Sigmoid colon (tissue), 4 donors: Measurements from ENCODE around the gene ZNF202.

Source experiments
- EP300 ChIP-seq, 4 donors: sonication (generic); formaldehyde crosslinking; IDR thresholded peaks; one replicate each; pipeline ENCODE4 v1.6.1; 2017; ENCODE audit warnings: antibody characterized with exemption in 4 of 4
- POLR2A ChIP-seq, 2 donors: fragments of 450-650 bp; IDR thresholded peaks; one replicate each; pipeline ENCODE4 v1.6.1; 2016; ENCODE audit warnings: antibody characterized with exemption in 2 of 2, mild to moderate bottlenecking in 2 of 2, moderate library complexity in 2 of 2
- POLR2AphosphoS5 ChIP-seq, 4 donors: sonication (generic); formaldehyde crosslinking; IDR thresholded peaks; one replicate each; pipeline ENCODE4 v1.6.1; 2017; ENCODE audit warnings: antibody characterized with exemption in 4 of 4
- TF ChIP-seq, protein P1 (sequence below), 4 experiments: fragments of 450-650 bp in 3 of 4; fragments of 200-600 bp in 1 of 4; IDR thresholded peaks; one replicate each; pipeline ENCODE4 v1.5.1; 2016 to 2019; ENCODE audit warnings: antibody characterized with exemption in 4 of 4, mild to moderate bottlenecking in 3 of 4, moderate library complexity in 2 of 4

DNA sequence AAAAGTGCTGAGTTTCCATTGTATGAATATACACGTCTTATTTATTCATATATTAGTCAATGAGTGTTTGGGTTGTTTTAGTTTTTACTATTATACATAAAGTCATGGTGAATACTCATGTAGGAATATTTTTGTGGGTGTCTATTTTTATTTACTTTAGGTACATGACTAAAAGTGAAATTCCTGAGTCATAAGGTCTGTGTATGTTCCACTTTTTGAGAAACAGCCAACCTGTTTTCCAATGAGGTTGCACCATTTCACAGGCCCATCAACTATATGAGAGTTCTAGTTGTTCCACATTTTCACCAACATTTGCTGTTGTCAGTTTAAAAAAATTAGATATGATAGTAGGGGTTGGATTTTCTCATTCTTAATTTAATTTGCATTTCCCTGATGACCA lies 19.4 kb upstream of the ZNF202 start:
- TF ChIP-seq, protein P1, sequence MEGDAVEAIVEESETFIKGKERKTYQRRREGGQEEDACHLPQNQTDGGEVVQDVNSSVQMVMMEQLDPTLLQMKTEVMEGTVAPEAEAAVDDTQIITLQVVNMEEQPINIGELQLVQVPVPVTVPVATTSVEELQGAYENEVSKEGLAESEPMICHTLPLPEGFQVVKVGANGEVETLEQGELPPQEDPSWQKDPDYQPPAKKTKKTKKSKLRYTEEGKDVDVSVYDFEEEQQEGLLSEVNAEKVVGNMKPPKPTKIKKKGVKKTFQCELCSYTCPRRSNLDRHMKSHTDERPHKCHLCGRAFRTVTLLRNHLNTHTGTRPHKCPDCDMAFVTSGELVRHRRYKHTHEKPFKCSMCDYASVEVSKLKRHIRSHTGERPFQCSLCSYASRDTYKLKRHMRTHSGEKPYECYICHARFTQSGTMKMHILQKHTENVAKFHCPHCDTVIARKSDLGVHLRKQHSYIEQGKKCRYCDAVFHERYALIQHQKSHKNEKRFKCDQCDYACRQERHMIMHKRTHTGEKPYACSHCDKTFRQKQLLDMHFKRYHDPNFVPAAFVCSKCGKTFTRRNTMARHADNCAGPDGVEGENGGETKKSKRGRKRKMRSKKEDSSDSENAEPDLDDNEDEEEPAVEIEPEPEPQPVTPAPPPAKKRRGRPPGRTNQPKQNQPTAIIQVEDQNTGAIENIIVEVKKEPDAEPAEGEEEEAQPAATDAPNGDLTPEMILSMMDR (IDR thresholded peaks at IDR 0.05) = no peak
- TF ChIP-seq POLR2AphosphoS5 (IDR thresholded peaks at IDR 0.05) (no peak), POLR2A (IDR thresholded peaks at IDR 0.05) (no peak), EP300 (IDR thresholded peaks at IDR 0.05) (no peak)
